WTC11 (cell line): ENCODE measurements around the gene NUDT3. TPM values are rescaled to one million over a fixed set of nuclear protein-coding genes. Genes with fewer than 3 reads are reported as not detected.

Experiments
- ATAC-seq: fragments of 200-7000 bp; cut with Tn5 transposase; 2 replicates; pipeline ENCODE4 v1.10.0; 2021; ENCODE audit warnings: mild to moderate bottlenecking, moderate library complexity
- CTCF ChIA-PET: fragments of 300-600 bp; sonication (Branson Sonifier 250); formaldehyde crosslinking; loops from one replicate; lab custom pipeline; 2021; ENCODE audit warnings: antibody characterized with exemption; lab: Charles Lee
- POLR2A ChIA-PET: fragments of 350-600 bp; sonication (Branson Sonifier 250); formaldehyde crosslinking; loops from one replicate; lab custom pipeline; 2021; ENCODE audit warnings: antibody characterized with exemption; lab: Charles Lee
- DNase-seq: peaks from one replicate; pipeline ENCODE4 v3.0.0; 2021; ENCODE audit warnings: low spot score
- H3K27ac Mint-ChIP-seq: 2 replicates; pipeline ENCODE4 v1.8.0; 2021; ENCODE audit warnings: mixed read lengths
- H3K27me3 Mint-ChIP-seq: 2 replicates; pipeline ENCODE4 v1.8.0; 2021; ENCODE audit warnings: low read depth, mild to moderate bottlenecking, moderate library complexity, mixed read lengths
- H3K36me3 Mint-ChIP-seq: 2 replicates; pipeline ENCODE4 v1.8.0; 2021; ENCODE audit warnings: mixed read lengths
- H3K4me1 Mint-ChIP-seq: 2 replicates; pipeline ENCODE4 v1.8.0; 2022; ENCODE audit warnings: mixed read lengths
- H3K4me3 Mint-ChIP-seq: 2 replicates; pipeline ENCODE4 v1.8.0; 2021; ENCODE audit warnings: mild to moderate bottlenecking, moderate library complexity, mixed read lengths
- H3K9me3 Mint-ChIP-seq: 2 replicates; pipeline ENCODE4 v1.8.0; 2021; ENCODE audit warnings: mixed read lengths
- ARID4B ChIP-seq: sonication (generic); formaldehyde crosslinking; IDR thresholded peaks from 2 replicates; pipeline ENCODE4 v1.8.0; 2023; ENCODE audit warnings: missing genetic modification reagents, mild to moderate bottlenecking, borderline replicate concordance
- ATF3 ChIP-seq: sonication (generic); formaldehyde crosslinking; conservative IDR thresholded peaks from 2 replicates; pipeline ENCODE4 v1.8.1; 2022; ENCODE audit warnings: mild to moderate bottlenecking, missing genetic modification reagents
- CDX4 ChIP-seq: fragments of 250-450 bp; sonication (Bioruptor Pico); IDR thresholded peaks from 2 replicates; pipeline ENCODE4 v1.9.0; 2021; ENCODE audit warnings: moderate library complexity, mild to moderate bottlenecking, inconsistent platforms, borderline replicate concordance
- E2F1 ChIP-seq: sonication (generic); formaldehyde crosslinking; IDR thresholded peaks from 2 replicates; pipeline ENCODE4 v1.8.0; 2022; ENCODE audit warnings: mild to moderate bottlenecking, missing genetic modification reagents
- ESRRA ChIP-seq: sonication (generic); formaldehyde crosslinking; IDR thresholded peaks from 2 replicates; pipeline ENCODE4 v1.8.1; 2022; ENCODE audit warnings: mild to moderate bottlenecking, missing genetic modification reagents, borderline replicate concordance
- FOXK1 ChIP-seq: sonication (generic); formaldehyde crosslinking; IDR thresholded peaks from 2 replicates; pipeline ENCODE4 v1.8.0; 2022; ENCODE audit warnings: mild to moderate bottlenecking, moderate library complexity, missing genetic modification reagents
- KAT7 ChIP-seq: sonication (generic); formaldehyde crosslinking; IDR thresholded peaks from 2 replicates; pipeline ENCODE4 v1.8.1; 2023; ENCODE audit warnings: missing genetic modification reagents, mild to moderate bottlenecking, borderline replicate concordance
- MYBL2 ChIP-seq: sonication (generic); formaldehyde crosslinking; IDR thresholded peaks from 2 replicates; pipeline ENCODE4 v1.8.1; 2023; ENCODE audit warnings: mild to moderate bottlenecking, moderate library complexity, missing genetic modification reagents
- NFYB ChIP-seq: sonication (generic); formaldehyde crosslinking; conservative IDR thresholded peaks from 2 replicates; pipeline ENCODE4 v1.8.0; 2022; ENCODE audit warnings: low read depth, missing genetic modification reagents
- NR3C1 ChIP-seq: sonication (generic); formaldehyde crosslinking; conservative IDR thresholded peaks from 2 replicates; pipeline ENCODE4 v1.8.1; 2023; ENCODE audit warnings: low read depth, mild to moderate bottlenecking, missing genetic modification reagents
- PREB ChIP-seq: sonication (generic); formaldehyde crosslinking; IDR thresholded peaks from 2 replicates; pipeline ENCODE4 v1.8.1; 2022; ENCODE audit warnings: mild to moderate bottlenecking, missing genetic modification reagents, moderate library complexity, borderline replicate concordance
- TEAD4 ChIP-seq: sonication (generic); formaldehyde crosslinking; IDR thresholded peaks from 2 replicates; pipeline ENCODE4 v1.8.0; 2022; ENCODE audit warnings: mild to moderate bottlenecking, missing genetic modification reagents
- ZNF138 ChIP-seq: sonication (generic); formaldehyde crosslinking; conservative IDR thresholded peaks from 2 replicates; pipeline ENCODE4 v1.8.1; 2022; ENCODE audit warnings: mild to moderate bottlenecking, moderate library complexity, missing genetic modification reagents
- ZNF219 ChIP-seq: sonication (generic); formaldehyde crosslinking; IDR thresholded peaks from 2 replicates; pipeline ENCODE4 v1.8.0; 2023; ENCODE audit warnings: missing genetic modification reagents, mild to moderate bottlenecking, borderline replicate concordance
- ZNF317 ChIP-seq: sonication (generic); formaldehyde crosslinking; IDR thresholded peaks from 2 replicates; pipeline ENCODE4 v1.8.1; 2023; ENCODE audit warnings: low read depth, mild to moderate bottlenecking, moderate library complexity, missing genetic modification reagents, borderline replicate concordance
- ZNF396 ChIP-seq: fragments of 250-450 bp; sonication (Bioruptor Pico); IDR thresholded peaks from 2 replicates; pipeline ENCODE4 v1.8.0; 2021; ENCODE audit warnings: mild to moderate bottlenecking, moderate library complexity, borderline replicate concordance
- ZNF671 ChIP-seq: fragments of 250-450 bp; sonication (Bioruptor Pico); IDR thresholded peaks from 2 replicates; pipeline ENCODE4 v1.8.0; 2021; ENCODE audit warnings: mild to moderate bottlenecking
- total RNA-seq: library from RNA; stranded (reverse); gene quantifications from 3 replicates; pipeline ENCODE4 v1.2.3, GENCODE V29; 2021

Gene NUDT3
- total RNA-seq, 1 experiment from 2014 or later = 30.0 TPM

- TF ChIP-seq ZNF317 = no peak
- no peak for TF ChIP-seq ZNF219 (CRISPR knock-in tag)
- no peak for TF ChIP-seq ZNF138 (CRISPR knock-in tag)
- TF ChIP-seq NFYB (CRISPR knock-in tag) = no peak; the same call in 1 of the 2 replicates
- no peak for TF ChIP-seq ESRRA (CRISPR knock-in tag)
- no peak for TF ChIP-seq PREB (CRISPR knock-in tag)
Observed at GRCh38 chr6:34425498-34426410, 33.3 kb upstream of the NUDT3 start, which contains the start of gene RPS10 (continued).

- peaks cover 6% of the 10 kb centered on the region for H3K9me3 Mint-ChIP-seq
- TF ChIP-seq MYBL2 (CRISPR knock-in tag) (no peak), ZNF138 (CRISPR knock-in tag) (no peak), ATF3 (CRISPR knock-in tag) (no peak), NR3C1 (CRISPR knock-in tag) (no peak), E2F1 (no peak), KAT7 (CRISPR knock-in tag) (no peak)
- TF ChIP-seq, all 79 proteins: peak for 0
- Mint-ChIP-seq H3K27me3 (no peaks in the 10 kb centered on the region), H3K27ac (peak overlapping the region; percentile 99), H3K4me1 (peaks cover 29% of the 10 kb centered on the region), H3K4me3 (peak overlapping the region; percentile 97), H3K36me3 (peaks cover 56% of the 10 kb centered on the region)
- POLR2A ChIA-PET = interaction anchor here (0.6 to 4.3 kb wide), 3 partner anchors 10 to 176 kb away, joined by 3 to 20 read pairs (median 3); partner anchors contain the start of gene SMIM29
- CTCF ChIA-PET = no interaction called here
- DNase-seq (no peak), ATAC-seq (no peak)
Observed at GRCh38 chr6:34425132-34425497, 32.6 kb upstream of the NUDT3 start.

GRCh38 chr6:34424200-34425131 lies 32.0 kb upstream of the NUDT3 start:
- no peaks in the 10 kb centered on the region for H3K27me3 Mint-ChIP-seq
- ChIA-PET CTCF (interaction anchor here (1.1 kb wide), 1 partner anchor 36 kb away, joined by 5 read pairs; no protein-coding TSS in a partner anchor), POLR2A (interaction anchor here (0.6 to 4.3 kb wide), 3 partner anchors 9 to 175 kb away, joined by 3 to 20 read pairs (median 3); partner anchors contain the start of gene SMIM29)
- H3K27ac Mint-ChIP-seq = peak overlapping the region; percentile 99
- peak overlapping the region; percentile 97 for H3K4me3 Mint-ChIP-seq
- TF ChIP-seq TEAD4 (CRISPR knock-in tag) = no peak
- TF ChIP-seq CDX4 = no peak
- TF ChIP-seq FOXK1 (CRISPR knock-in tag) = no peak
- no peak for TF ChIP-seq MYBL2 (CRISPR knock-in tag)
- TF ChIP-seq ZNF671 (CRISPR knock-in tag) = no peak
- TF ChIP-seq ARID4B (CRISPR knock-in tag) = no peak
- TF ChIP-seq ZNF396 (CRISPR knock-in tag) = no peak
- DNase-seq = no peak
- H3K9me3 Mint-ChIP-seq = peaks cover 6% of the 10 kb centered on the region
- H3K4me1 Mint-ChIP-seq = peaks cover 29% of the 10 kb centered on the region
- H3K36me3 Mint-ChIP-seq = peaks cover 61% of the 10 kb centered on the region
- no peak for ATAC-seq
